DMS153 treated with DMSO at 0.1 percent for 48 hours (cell line): Measurements from ENCODE around the gene NCAM2.
"Not testable (repeated sequence)": the region's sequence is repeated elsewhere in the genome, so short reads cannot be mapped to it uniquely, and the experiment has no call there.

Experiments
- DNase-seq: peaks from one replicate; lab custom pipeline; 2025; ENCODE audit not compliant: unreplicated experiment; lab: John Stamatoyannopoulos, UW

NCAM2 gene

DNA sequence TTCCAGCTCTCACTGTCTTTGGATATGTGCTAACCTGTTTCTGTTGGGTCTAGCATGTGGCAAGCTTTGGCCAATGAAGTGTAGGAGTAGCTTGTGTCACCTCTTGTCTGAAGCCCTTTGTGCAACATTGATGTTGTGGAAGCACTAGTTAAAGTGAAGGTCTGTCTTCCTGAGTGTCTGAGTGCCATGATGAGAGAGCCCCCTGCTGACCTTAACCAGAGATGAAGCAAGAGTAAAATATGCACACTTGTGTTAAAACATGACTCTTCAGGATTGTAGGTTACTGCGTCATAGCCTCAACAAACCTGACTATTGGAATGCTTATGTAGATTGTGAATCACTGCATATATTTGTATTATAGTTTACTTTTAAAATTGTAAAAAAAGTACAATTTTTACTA, 103.7 kb downstream of the NCAM2 start:
- DNase-seq: no peak

GRCh38 chr21:21102896-21103295, 104.7 kb downstream of the NCAM2 start:
- no peak for DNase-seq

DNA sequence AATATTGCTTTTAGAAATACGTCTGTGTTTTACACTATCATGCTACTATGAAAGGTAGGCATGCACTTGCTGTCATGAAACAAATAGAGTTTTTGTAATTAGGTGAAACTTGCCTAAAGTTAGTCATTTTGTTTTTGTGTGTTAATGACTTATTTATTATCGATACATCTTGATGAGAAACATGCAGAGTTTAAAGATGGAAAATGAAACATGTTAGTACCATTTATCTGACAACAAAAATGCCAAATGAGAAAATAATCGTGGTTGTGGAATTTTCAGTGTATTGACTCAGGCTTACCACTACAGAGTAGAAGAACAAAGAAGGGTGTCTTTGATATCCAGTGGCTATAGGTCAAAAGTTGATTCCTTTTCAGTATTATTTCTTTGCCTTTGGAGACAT, 105.5 kb downstream of the NCAM2 start:
- no peak for DNase-seq

GRCh38 chr21:21109736-21110135, 111.5 kb downstream of the NCAM2 start:
- no peak for DNase-seq

- no peak for DNase-seq
These were observed 113.2 kb downstream of the NCAM2 start for GRCh38 chr21:21111309-21111920.

DNA sequence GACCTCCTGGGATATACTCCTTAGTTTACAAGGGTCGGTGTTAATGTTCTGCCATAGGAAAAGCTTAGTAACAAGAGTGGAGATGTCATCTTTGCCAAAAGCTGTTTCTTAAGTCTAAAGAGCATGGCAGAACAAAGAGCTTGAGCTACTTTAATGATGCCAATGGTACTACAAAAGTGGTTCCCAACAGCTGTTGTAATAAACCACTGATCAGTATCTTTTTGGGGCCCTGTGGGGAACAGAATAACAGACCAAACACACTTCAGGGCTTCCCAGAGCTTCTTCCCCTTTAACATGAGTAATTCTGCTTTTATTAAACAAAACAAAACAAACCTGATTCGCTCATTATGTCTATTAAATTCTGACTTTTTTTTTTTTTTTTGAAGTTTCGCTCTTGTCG, 116.3 kb downstream of the NCAM2 start:
- DNase-seq: no peak

- no peak for DNase-seq
These were observed 120.9 kb downstream of the NCAM2 start for GRCh38 chr21:21119091-21119490.

DNA sequence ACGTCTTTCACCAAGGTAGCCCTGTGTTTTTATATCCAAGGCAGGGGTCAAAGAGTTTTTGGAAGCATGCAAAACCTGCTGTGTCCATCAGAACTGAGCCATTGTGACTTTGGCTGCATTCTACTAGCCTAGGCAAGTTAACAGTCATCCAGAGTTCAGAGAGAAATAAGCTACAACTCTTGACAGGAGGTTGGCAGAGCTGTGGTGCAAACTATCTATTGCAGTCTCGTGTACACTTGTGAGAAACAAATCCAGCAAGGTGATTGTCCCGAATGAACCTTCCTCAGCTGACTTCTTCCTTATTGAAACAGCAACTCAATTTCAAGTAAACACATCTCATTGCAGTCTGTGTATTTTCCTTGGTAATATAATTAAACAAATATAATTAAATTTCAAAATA, 124.5 kb downstream of the NCAM2 start:
- DNase-seq: no peak

DNA sequence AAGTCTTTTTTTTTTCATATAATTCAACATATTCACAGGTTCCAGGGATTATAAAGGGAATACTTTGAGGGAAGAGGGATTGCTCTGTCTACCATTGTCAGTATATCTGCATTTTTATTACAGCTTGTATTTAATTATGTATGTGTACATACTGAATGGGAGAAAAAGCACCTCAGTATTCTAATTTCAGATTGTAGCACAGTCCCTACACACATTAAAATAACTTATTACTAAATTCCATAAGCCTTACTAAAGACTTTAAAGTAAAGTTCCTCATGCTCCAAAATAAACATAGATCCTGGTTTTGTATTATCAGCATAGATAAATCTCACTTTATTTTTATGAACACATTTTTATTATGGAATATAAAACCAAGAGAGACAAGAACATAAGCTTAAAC, 134.2 kb downstream of the NCAM2 start:
- no peak for DNase-seq

- DNase-seq: no peak
These were observed 139.8 kb downstream of the NCAM2 start for GRCh38 chr21:21137986-21138385.

DNA sequence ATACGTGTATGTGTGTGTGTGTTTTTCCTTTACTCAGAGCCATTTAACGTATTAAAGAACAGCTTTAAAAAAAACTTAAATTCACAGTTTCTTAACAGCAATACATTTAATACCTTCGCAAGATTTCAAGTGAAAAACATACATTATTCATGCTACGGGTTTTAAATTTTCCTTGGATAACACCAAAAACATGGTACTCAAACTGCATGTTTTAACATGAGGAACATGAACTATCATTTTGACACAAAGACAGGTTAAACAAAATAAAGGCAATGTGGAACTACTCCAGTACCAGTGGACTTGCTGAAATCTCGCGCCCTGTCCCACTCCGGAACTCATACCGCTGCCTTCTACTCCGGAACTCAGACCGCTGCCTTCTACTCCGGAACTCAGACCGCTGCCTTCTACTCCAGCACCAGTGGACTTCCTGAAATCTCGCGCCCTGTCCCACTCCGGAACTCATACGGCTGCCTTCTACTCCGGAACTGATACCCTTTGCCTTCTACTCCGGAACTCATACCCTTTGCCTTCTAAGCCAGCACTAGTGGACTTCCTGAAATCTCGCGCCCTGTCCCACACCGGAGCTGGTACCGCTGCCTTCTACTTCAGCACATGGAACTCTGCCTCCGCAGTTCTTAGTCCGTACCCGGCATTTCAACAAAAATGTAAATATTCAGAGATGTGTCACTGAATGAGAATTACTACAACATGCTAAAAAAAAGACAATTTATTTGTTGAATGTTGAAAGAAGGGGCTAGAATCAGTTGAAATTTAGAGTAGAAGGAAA, 148.6 kb downstream of the NCAM2 start:
- DNase-seq: no peak

- DNase-seq: no peak
These were observed 149.2 kb downstream of the NCAM2 start for GRCh38 chr21:21147374-21147745.

- DNase-seq: no peak
These were observed 149.8 kb downstream of the NCAM2 start for GRCh38 chr21:21148009-21148408.

DNA sequence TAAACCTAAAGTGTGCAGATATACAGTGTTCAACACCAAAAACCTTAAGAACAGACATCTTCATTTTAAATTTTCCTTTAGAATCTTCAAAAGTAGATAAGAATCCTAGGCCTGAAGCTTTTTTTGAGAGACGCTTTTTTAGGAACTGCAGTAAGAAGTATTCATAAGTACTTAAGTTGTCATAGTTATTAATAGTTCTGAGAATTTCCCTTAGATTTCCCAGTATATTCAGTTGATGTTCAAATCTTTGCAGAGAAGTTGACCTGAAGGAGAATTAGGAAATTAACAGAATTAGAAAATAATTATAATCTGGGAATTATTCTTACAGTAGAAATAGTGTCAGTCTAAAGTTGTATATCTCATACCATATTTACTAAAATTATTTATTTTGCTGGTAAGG, 150.3 kb downstream of the NCAM2 start:
- DNase-seq: no peak

GRCh38 chr21:21149445-21149844, 151.2 kb downstream of the NCAM2 start:
- DNase-seq: not testable (repeated sequence)

GRCh38 chr21:21151231-21151630, 153.0 kb downstream of the NCAM2 start:
- DNase-seq: no peak

DNA sequence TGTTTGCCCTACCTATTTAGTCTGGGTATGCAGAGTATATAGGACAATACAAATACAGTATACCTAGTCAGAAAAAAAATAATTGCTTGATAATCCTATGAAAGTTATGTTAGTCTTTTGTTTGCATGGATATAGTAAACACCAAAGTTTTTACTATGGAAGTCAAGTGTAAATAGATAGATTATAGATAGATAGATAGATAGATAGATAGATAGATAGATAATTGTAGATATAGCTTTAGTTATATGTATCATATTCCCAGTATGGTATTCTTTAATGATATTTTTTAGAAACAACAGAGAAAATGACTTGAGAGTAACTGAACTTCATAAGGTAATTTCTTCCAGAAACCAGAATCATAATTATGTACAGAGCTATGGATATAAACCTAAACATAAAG, 158.2 kb downstream of the NCAM2 start:
- DNase-seq: no peak

GRCh38 chr21:21156957-21157356, 158.7 kb downstream of the NCAM2 start:
- no peak for DNase-seq

DNA sequence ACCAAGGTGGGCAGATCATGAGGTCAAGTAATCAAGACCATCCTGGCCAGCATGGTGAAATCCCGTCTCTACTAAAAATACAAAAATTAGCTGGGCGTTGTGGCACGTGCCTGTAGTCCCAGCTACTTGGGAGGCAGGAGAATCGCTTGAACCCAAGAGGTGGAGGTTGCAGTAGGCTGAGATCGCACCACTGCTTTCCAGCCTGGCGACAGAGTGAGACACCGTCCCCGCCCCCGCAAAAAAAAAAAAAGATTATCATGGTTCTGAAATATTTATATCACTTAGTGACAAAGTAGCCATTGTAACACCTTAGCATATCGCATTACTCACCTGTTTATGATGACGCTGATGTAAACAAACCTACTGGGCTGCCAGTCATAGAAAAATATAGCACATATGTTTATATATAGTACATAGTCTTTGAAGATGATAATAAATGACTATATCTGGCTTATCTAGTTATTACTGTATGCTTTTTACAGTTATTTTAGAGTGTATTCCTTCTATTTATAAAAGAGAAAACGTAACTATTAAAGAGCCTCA, 160.2 kb downstream of the NCAM2 start:
- no peak for DNase-seq

GRCh38 chr21:21159253-21159899, 161.2 kb downstream of the NCAM2 start:
- no peak for DNase-seq

DNA sequence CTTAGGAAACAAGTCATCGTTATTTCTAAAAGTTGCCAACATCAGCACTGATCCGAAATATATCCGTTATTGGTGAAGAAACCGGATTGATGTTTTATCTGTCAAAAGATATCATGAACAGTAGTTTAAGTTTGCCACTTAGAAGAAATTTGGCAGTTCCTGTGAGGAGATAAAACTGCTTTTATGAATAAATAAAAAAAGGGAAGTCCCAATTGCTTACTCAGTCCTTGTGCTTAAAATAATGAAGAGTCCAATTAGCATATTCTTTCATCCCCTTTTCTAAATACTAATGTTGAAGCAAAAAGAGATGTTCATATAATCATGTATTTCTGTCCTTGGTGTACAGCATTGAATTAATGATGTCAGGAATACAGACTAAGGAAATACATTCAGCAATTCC, 164.6 kb downstream of the NCAM2 start:
- DNase-seq: no peak

GRCh38 chr21:21163904-21164303, 165.7 kb downstream of the NCAM2 start:
- peak; percentile 19 for DNase-seq
